Measurements from ENCODE around the gene C12orf57. TPM values are rescaled to one million over a fixed set of nuclear protein-coding genes. Genes with fewer than 3 reads are reported as not detected.

The C12orf57 gene
- total and polyA plus RNA-seq, 2 of the 13 experiments (the other 11 are each of a cell fraction or from before 2014, with no cell fraction given), result 84.0 to 287 TPM

GRCh38 chr12:6927379-6928021 lies 16.3 kb upstream of the C12orf57 start, which contains the start of gene ATN1 (continued):
- TF ChIP-seq ZNF281 (CRISPR knock-in tag; IDR thresholded peaks at IDR 0.05; ENCODE audit: borderline replicate concordance) (peak; percentile 76), MIER3 (CRISPR knock-in tag; IDR thresholded peaks at IDR 0.05; ENCODE audit: borderline replicate concordance) (0 out of 2 replicates have a peak, but pooled peaks have one; percentile 28), HNRNPK (IDR thresholded peaks at IDR 0.05; ENCODE audit: low read depth, low read length, poor library complexity, severe bottlenecking) (peak; percentile 98), ZNF337 (CRISPR knock-in tag; IDR thresholded peaks at IDR 0.05; ENCODE audit: borderline replicate concordance, low read depth) (no peak), MXI1 (IDR thresholded peaks at IDR 0.05; ENCODE audit: borderline replicate concordance, low read depth, low read length) (0 out of 3 replicates have a peak, but pooled peaks have one; percentile 30), UBTF (CRISPR knock-in tag; IDR thresholded peaks at IDR 0.05) (peak; percentile 78), PHF8 (CRISPR knock-in tag; IDR thresholded peaks at IDR 0.05) (peak; percentile 74), ZNF563 (CRISPR knock-in tag; IDR thresholded peaks at IDR 0.05) (peak; percentile 48; the same call in 1 of the 2 replicates), RBFOX2 (IDR thresholded peaks at IDR 0.05; ENCODE audit: low read depth, low read length) (peak; percentile 82), MLX (CRISPR knock-in tag; IDR thresholded peaks at IDR 0.05) (no peak), BCL3 (CRISPR knock-in tag; IDR thresholded peaks at IDR 0.05) (0 out of 2 replicates have a peak, but pooled peaks have one; percentile 44), ZFX (CRISPR knock-in tag; IDR thresholded peaks at IDR 0.05; ENCODE audit: low read depth) (peak; percentile 86), ZNF768 (CRISPR knock-in tag; IDR thresholded peaks at IDR 0.05) (no peak), HNF1B (CRISPR knock-in tag; IDR thresholded peaks at IDR 0.05) (peak; percentile 45; the same call in 1 of the 2 replicates), ZNF687 (CRISPR knock-in tag; IDR thresholded peaks at IDR 0.05) (peak; percentile 68)
